ENCODE results near the gene NOXO1. TPM values are rescaled to one million over a fixed set of nuclear protein-coding genes. Genes with fewer than 3 reads are reported as not detected.

Gene NOXO1
- polyA plus RNA-seq, 1 donor (not counting 4 experiments of a cell fraction or from before 2014, with no cell fraction given) = 0.38 TPM

GRCh38 chr16:1938910-1939309, 42.4 kb downstream of the NOXO1 start:
- no peak overlapping the region for H3K4me2 ChIP-seq (ENCODE audit: control insufficient read depth, extremely low read depth, insufficient read depth, low read depth, low read length)
- no peak overlapping the region for H3K9ac ChIP-seq (ENCODE audit: control insufficient read depth, extremely low read depth, insufficient read depth, low read length)
- H3K4me3 ChIP-seq (ENCODE audit: control insufficient read depth in 2 of 3, extremely low read depth in 1 of 3, insufficient read depth in 2 of 3, low read depth in 1 of 3, low read length in 3 of 3) = no peak overlapping the region
- TF ChIP-seq EZH2 (IDR thresholded peaks at IDR 0.05; ENCODE audit: low read length) (no peak), CTCF (optimal IDR thresholded peaks at IDR 0.05 in 1 of 3, IDR thresholded peaks at IDR 0.05 in 1 of 3, conservative IDR thresholded peaks at IDR 0.05 in 1 of 3; ENCODE audit: extremely low read depth in 1 of 3, insufficient read depth in 2 of 3, low read length in 3 of 3) (no peak)
- H3K9me3 ChIP-seq (ENCODE audit: control insufficient read depth, low read depth, low read length) = no peaks in the 10 kb centered on the region
- no peak overlapping the region for H2AFZ ChIP-seq (ENCODE audit: control insufficient read depth, low read length)
- H3K27me3 ChIP-seq (ENCODE audit: control insufficient read depth, extremely low read depth, insufficient read depth, low read length) = no peaks in the 10 kb centered on the region
- H3K4me1 ChIP-seq (ENCODE audit: control insufficient read depth, extremely low read depth, insufficient read depth, low read length) = peaks cover 23% of the 10 kb centered on the region
- H3K79me2 ChIP-seq (ENCODE audit: control insufficient read depth, insufficient read depth, low read length) = no peaks in the 10 kb centered on the region
- H4K20me1 ChIP-seq (ENCODE audit: control insufficient read depth, extremely low read depth, insufficient read depth, low read length) = no peaks in the 10 kb centered on the region
- FAIRE-seq = no peak
- DNase-seq (ENCODE audit: low read depth, low spot score) = no peak
- H3K27ac ChIP-seq (ENCODE audit: control insufficient read depth, insufficient read depth, low read length) = no peak overlapping the region
- H3K36me3 ChIP-seq (ENCODE audit: control insufficient read depth in 2 of 2, extremely low read depth in 1 of 2, insufficient read depth in 2 of 2, low read length in 2 of 2) = peaks cover 0 to 4% of the 10 kb centered on the region in 2 experiments
- dilution Hi-C loops (cut with MboI; ENCODE audit: extremely low pct_ligation_motif_present, low sequenced_read_pairs) = no loop called here
- H3K9me1 ChIP-seq (ENCODE audit: control insufficient read depth, extremely low read depth, insufficient read depth, low read length) = no peaks in the 10 kb centered on the region

GRCh38 chr16:1938316-1938715, 43.0 kb downstream of the NOXO1 start:
- dilution Hi-C loops (cut with MboI; ENCODE audit: extremely low pct_ligation_motif_present, low sequenced_read_pairs) = no loop called here
- Histone ChIP-seq H3K9me3 (ENCODE audit: control insufficient read depth, low read depth, low read length) (no peaks in the 10 kb centered on the region), H3K36me3 (ENCODE audit: control insufficient read depth in 2 of 2, extremely low read depth in 1 of 2, insufficient read depth in 2 of 2, low read length in 2 of 2) (peaks cover 0 to 4% of the 10 kb centered on the region in 2 experiments), H3K9ac (ENCODE audit: control insufficient read depth, extremely low read depth, insufficient read depth, low read length) (no peak overlapping the region), H3K9me1 (ENCODE audit: control insufficient read depth, extremely low read depth, insufficient read depth, low read length) (no peaks in the 10 kb centered on the region), H3K4me1 (ENCODE audit: control insufficient read depth, extremely low read depth, insufficient read depth, low read length) (peaks cover 21% of the 10 kb centered on the region), H3K79me2 (ENCODE audit: control insufficient read depth, insufficient read depth, low read length) (no peaks in the 10 kb centered on the region), H3K4me3 (ENCODE audit: control insufficient read depth in 2 of 3, extremely low read depth in 1 of 3, insufficient read depth in 2 of 3, low read depth in 1 of 3, low read length in 3 of 3) (no peak overlapping the region), H4K20me1 (ENCODE audit: control insufficient read depth, extremely low read depth, insufficient read depth, low read length) (no peaks in the 10 kb centered on the region), H2AFZ (ENCODE audit: control insufficient read depth, low read length) (no peak overlapping the region), H3K27me3 (ENCODE audit: control insufficient read depth, extremely low read depth, insufficient read depth, low read length) (no peaks in the 10 kb centered on the region), H3K4me2 (ENCODE audit: control insufficient read depth, extremely low read depth, insufficient read depth, low read depth, low read length) (no peak overlapping the region), H3K27ac (ENCODE audit: control insufficient read depth, insufficient read depth, low read length) (no peak overlapping the region)
- FAIRE-seq = no peak
- no peak for TF ChIP-seq EZH2 (IDR thresholded peaks at IDR 0.05; ENCODE audit: low read length)
- no peak for TF ChIP-seq CTCF (optimal IDR thresholded peaks at IDR 0.05 in 1 of 3, IDR thresholded peaks at IDR 0.05 in 1 of 3, conservative IDR thresholded peaks at IDR 0.05 in 1 of 3; ENCODE audit: extremely low read depth in 1 of 3, insufficient read depth in 2 of 3, low read length in 3 of 3)
- DNase-seq (ENCODE audit: low read depth, low spot score) = no peak

All from keratinocyte (primary cell).